ENCODE measurements around the gene PARVA. TPM values are rescaled to one million over a fixed set of nuclear protein-coding genes. Genes with fewer than 3 reads are reported as not detected.

Gene PARVA
- total RNA-seq, 1 experiment from 2014 or later, result 18.1 TPM

DNA sequence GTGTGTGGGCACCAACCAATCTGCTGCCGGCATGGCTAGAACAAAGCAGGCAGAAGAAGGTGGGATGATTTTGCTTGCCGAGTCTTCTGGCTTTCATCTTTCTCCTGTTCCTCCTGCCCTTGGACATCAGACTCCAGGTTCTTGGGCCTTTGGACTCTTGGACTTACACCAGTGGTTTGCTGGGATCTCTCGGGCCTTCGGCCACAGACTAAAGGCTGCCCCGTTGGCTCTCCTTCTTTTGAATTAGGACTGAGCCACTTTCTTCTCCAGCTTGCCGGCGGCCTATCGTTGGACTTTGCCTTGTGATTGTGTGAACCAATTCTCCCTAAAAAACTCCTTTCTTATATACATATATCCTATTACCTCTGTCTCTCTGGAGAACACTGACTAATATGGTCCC, 168.8 kb downstream of the PARVA start:
- Mint-ChIP-seq H3K9me3 (no peaks in the 10 kb centered on the region), H3K27me3 (ENCODE audit: low read depth) (peaks cover 7% of the 10 kb centered on the region; the same call in 1 of the 2 replicates), H3K4me1 (peaks cover 3 to 4% of the 10 kb centered on the region in 2 experiments; a peak in 3 of 4 replicates), H3K36me3 (ENCODE audit: insufficient read depth in 1 of 3, low read depth in 3 of 3) (no peaks in the 10 kb centered on the region), H3K4me3 (no peak overlapping the region), H3K27ac (no peak overlapping the region)
- no peaks in the 10 kb centered on the region for H3K9me3 ChIP-seq (ENCODE audit: control insufficient read depth, low read depth, low read length)
- no peak overlapping the region for H3K27ac ChIP-seq (ENCODE audit: insufficient read length, low read depth, low read length)
- H2AFZ ChIP-seq (ENCODE audit: low read length), result no peak overlapping the region
- H3K23me2 ChIP-seq (ENCODE audit: insufficient read length, low read depth, low read length, poor library complexity, severe bottlenecking), result no peaks in the 10 kb centered on the region
- H3K23ac ChIP-seq (ENCODE audit: insufficient read length, low read depth, low read length), result no peak overlapping the region
- H3K56ac ChIP-seq (ENCODE audit: insufficient read length, low read depth, low read length), result no peak overlapping the region
- no peak overlapping the region for H2BK15ac ChIP-seq (ENCODE audit: low read depth, low read length)
- H4K91ac ChIP-seq (ENCODE audit: insufficient read length, low read depth, low read length), result no peak overlapping the region
- H3K14ac ChIP-seq (ENCODE audit: insufficient read depth, low read length), result no peak overlapping the region
- H2BK20ac ChIP-seq (ENCODE audit: low read depth, low read length, poor library complexity, severe bottlenecking), result no peak overlapping the region
- H4K5ac ChIP-seq (ENCODE audit: insufficient read length, low read depth, low read length), result no peak overlapping the region
- no peaks in the 10 kb centered on the region for H3K79me1 ChIP-seq (ENCODE audit: insufficient read depth, low read depth, low read length, poor library complexity, severe bottlenecking)
- H3K4me2 ChIP-seq (ENCODE audit: insufficient read depth, insufficient read length, low read length), result no peak overlapping the region
- H3K4me1 ChIP-seq (ENCODE audit: insufficient read depth, low read length), result no peaks in the 10 kb centered on the region
- no peak overlapping the region for H2BK120ac ChIP-seq (ENCODE audit: low read depth, low read length, poor library complexity, severe bottlenecking)
- no CpG with 5 or more reads among the region's 8 CpGs for WGBS (ENCODE audit: extremely low coverage, insufficient read length, low lambda C conversion rate)
- no peak overlapping the region for H4K8ac ChIP-seq (replicated peaks; ENCODE audit: insufficient read length, low read depth, low read length)
- H3K9ac ChIP-seq (ENCODE audit: extremely low read depth, insufficient read length, low read length), result no peak overlapping the region
- H3K27me3 ChIP-seq (ENCODE audit: insufficient read depth, low read length), result no peaks in the 10 kb centered on the region
- TF ChIP-seq, protein P1, sequence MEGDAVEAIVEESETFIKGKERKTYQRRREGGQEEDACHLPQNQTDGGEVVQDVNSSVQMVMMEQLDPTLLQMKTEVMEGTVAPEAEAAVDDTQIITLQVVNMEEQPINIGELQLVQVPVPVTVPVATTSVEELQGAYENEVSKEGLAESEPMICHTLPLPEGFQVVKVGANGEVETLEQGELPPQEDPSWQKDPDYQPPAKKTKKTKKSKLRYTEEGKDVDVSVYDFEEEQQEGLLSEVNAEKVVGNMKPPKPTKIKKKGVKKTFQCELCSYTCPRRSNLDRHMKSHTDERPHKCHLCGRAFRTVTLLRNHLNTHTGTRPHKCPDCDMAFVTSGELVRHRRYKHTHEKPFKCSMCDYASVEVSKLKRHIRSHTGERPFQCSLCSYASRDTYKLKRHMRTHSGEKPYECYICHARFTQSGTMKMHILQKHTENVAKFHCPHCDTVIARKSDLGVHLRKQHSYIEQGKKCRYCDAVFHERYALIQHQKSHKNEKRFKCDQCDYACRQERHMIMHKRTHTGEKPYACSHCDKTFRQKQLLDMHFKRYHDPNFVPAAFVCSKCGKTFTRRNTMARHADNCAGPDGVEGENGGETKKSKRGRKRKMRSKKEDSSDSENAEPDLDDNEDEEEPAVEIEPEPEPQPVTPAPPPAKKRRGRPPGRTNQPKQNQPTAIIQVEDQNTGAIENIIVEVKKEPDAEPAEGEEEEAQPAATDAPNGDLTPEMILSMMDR (conservative IDR thresholded peaks at IDR 0.05), result no peak
- no peak for DNase-seq
- no peaks in the 10 kb centered on the region for H4K20me1 ChIP-seq (ENCODE audit: control insufficient read depth, insufficient read depth, insufficient read length)
- H2AK5ac ChIP-seq (ENCODE audit: insufficient read length, low read length), result no peak overlapping the region
- no peak overlapping the region for H3T11ph ChIP-seq (ENCODE audit: low read length)
- H3K79me2 ChIP-seq (ENCODE audit: insufficient read depth, low read length), result no peaks in the 10 kb centered on the region
- H2BK5ac ChIP-seq (ENCODE audit: insufficient read length, low read length), result no peak overlapping the region
- no peak overlapping the region for H3K18ac ChIP-seq (ENCODE audit: insufficient read length, low read depth, low read length)
- no peak overlapping the region for H2BK12ac ChIP-seq (ENCODE audit: insufficient read length, low read depth, low read length)
- no peak overlapping the region for H3K4ac ChIP-seq (ENCODE audit: low read depth, low read length)
